ENCODE measurements around the gene ALDH1A2. TPM values are rescaled to one million over a fixed set of nuclear protein-coding genes. Genes with fewer than 3 reads are reported as not detected.
"Not testable (repeated sequence)": the region's sequence is repeated elsewhere in the genome, so short reads cannot be mapped to it uniquely, and the experiment has no call there.

The ALDH1A2 gene
- total RNA-seq, 1 donor from 2014 or later: 14.2 TPM

- peak; percentile 66 for ATAC-seq
Measured at GRCh38 chr15:58017869-58018268, 47.6 kb downstream of the ALDH1A2 start.

DNA sequence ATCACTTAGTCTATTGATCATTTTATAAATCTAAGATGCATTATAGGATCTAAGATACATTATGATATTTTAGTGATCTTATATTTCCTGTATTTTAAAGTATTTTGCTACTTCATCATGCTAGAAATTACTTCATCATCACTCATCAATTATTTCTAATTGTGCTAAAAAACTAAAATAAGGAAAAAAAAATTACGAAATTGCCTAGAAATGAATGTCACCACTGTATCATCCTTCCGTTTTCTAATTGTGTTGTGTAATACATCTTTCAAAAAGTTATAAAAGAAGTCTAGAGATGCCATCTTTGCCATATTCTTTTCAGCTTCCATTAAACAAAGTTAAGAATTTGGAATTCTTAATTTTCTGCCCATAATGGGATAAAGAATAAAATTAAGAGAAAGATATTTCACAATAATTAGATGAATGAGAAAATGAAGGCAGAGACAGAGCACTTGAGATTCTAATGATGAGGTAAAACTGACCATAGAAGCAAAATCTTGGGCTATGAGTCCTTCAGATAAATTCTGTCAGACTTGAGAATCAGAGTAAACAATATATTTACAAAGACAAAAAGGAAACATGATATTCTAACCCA is 48.8 kb downstream of the ALDH1A2 start:
- DNase-seq (ENCODE audit: missing footprints) (no peak), ATAC-seq (no peak)
- intact Hi-C loops (cut with DNase I): no loop called here

More at GRCh38 chr15:58017869-58018268, 47.6 kb downstream of the ALDH1A2 start:
- DNase-seq (ENCODE audit: missing footprints): no peak
- intact Hi-C loops (cut with DNase I): no loop called here

DNA sequence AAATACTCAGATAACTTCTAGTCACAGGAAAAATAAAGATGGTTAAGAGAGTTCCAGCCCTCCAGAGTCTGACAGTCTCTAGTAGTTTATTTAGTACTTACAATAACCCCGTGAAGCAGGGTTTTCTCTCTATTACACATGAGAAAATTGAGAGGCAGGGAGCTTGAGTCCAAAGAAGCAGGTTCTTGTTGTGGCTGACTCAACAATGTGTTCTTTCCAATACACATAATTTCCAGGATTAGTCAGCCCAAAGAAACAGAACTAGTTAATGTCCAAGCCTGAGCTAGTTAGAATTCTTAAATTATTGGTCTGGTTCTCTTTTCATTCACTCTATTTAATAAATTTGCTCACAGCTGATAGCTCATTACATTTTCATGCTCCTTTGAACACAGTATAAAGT is 49.9 kb downstream of the ALDH1A2 start:
- no peak for DNase-seq (ENCODE audit: missing footprints)
- intact Hi-C loops (cut with DNase I): no loop called here
- ATAC-seq: no peak

DNA sequence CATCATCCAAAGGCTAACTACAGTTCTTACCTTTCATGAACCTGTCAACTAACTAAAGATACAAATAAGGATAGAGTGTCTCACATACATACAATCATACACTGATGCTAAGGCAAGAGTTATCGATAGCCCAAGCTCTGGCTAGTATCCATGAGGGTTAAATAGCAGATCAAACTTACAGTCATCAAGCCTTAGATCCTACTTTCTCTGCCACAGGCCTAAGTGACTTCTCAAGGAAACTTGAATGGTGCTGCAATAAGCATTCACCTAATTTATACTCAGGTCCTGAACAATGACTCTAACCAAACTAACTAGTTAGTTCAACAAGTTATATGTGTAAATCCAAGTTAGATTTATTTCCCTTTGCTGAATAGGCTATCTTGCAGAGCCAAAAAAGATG is 51.0 kb downstream of the ALDH1A2 start:
- ATAC-seq: no peak
- DNase-seq (ENCODE audit: missing footprints): no peak
- intact Hi-C loops (cut with DNase I): no loop called here

DNA sequence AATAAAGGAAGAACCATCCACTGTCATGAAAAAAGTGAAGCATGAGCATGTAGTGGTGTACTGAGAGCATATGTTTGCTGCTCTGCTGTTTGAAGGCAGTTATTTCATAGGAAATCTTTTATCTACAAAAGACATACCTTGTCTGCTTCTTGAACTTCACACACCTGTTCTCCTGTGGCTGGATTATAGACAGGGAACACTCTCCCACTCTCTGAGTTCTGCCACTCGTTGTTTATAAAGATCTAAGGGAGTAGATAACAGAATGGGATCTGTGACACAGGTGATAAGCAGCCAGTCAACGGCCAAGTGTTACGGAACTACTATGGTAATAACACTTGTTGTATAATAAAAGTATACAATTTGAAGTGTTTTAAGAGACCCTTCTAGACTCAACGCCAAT is 51.5 kb downstream of the ALDH1A2 start:
- no peak for DNase-seq (ENCODE audit: missing footprints)
- intact Hi-C loops (cut with DNase I): no loop called here

GRCh38 chr15:58010983-58011382 is 54.5 kb downstream of the ALDH1A2 start:
- ATAC-seq: no peak
- no peak for DNase-seq (ENCODE audit: missing footprints)
- intact Hi-C loops (cut with DNase I): no loop called here

More for the DNA sequence above, 51.5 kb downstream of the ALDH1A2 start:
- ATAC-seq: no peak

DNA sequence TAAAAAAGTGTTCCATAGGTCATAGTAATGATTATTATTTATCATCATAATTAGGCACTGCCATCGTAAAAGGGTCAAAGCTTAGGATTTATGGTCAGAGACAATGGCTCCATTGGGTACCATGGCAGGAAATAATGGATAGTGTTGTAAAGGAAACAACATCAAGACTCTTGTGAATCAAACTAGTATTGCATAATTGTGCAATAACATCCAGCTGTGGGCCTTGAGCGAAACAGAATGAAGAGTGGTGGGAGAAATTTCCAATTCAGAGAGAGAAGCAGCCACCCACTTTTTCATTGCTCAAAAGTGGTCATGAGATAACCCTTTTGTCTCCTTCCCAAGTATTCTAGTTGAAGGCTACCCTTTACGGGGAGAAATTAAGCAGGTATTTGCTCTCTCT is 61.7 kb downstream of the ALDH1A2 start:
- ATAC-seq: no peak
- no peak for DNase-seq (ENCODE audit: missing footprints)
- intact Hi-C loops (cut with DNase I): no loop called here

GRCh38 chr15:58002338-58003126 is 63.0 kb downstream of the ALDH1A2 start:
- ATAC-seq (no peak), DNase-seq (ENCODE audit: missing footprints) (no peak)
- intact Hi-C loops (cut with DNase I): no loop called here

DNA sequence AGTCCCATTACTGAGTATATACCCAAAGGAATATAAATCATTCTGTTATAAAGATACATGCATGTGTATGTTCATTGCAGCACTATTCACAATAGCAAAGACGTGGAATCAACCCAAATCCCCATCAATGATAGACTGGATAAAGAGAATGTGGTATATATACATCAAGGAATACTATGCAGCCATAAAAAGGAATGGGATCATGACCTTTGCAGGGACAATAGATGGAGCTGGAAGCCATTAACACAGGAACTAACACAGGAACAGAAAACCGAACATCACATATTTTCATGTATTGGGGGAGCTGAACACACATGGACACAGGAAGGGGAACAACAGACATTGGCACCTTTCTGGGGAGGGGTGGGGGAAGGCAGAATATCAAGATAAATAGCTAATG is 65.8 kb downstream of the ALDH1A2 start:
- intact Hi-C loops (cut with DNase I); DNase-seq (ENCODE audit: missing footprints); ATAC-seq: not testable (repeated sequence)

- intact Hi-C loops (cut with DNase I): no loop called here
- ATAC-seq (no peak), DNase-seq (ENCODE audit: missing footprints) (no peak)
Measured at GRCh38 chr15:57996561-57996960, 69.0 kb downstream of the ALDH1A2 start.

- intact Hi-C loops (cut with DNase I): no loop called here
- ATAC-seq: no peak
- no peak for DNase-seq (ENCODE audit: missing footprints)
Measured at GRCh38 chr15:57994221-57995049, 71.1 kb downstream of the ALDH1A2 start.

DNA sequence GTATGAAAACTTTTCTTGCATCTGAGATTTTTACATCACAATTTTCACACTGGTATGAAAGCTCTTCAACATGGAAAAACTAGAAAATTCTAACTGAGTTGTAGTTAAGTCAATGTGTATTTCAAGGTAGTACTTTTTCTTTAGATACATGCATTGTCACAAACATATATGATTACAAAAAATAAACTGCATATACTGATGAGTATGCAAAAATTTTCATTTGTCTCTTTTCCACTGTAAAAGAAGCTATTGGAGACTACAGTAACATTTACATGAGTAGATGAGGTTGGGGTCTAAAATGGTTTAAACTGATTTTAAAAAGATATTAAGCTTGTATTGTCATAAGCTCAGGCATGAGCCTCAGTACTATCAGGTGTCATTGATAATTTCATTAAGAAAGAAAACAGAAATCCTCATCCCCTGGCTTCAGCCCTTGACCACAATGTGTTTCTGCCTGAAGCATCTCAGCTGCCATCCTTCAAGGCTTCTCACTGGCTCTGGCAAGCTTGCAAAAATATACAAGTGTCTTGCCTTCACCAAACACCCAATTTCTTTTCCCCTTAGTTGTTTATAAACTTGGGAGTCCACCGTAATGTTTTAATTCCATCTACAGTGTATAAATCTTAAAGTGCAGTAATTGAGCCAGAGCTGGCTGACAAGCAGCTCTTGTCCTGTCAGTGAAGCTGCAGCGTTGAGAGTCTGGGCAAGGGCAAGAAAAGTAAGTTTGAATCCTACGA is 71.9 kb downstream of the ALDH1A2 start:
- ATAC-seq: no peak
- no peak for DNase-seq (ENCODE audit: missing footprints)
- intact Hi-C loops (cut with DNase I): no loop called here

DNA sequence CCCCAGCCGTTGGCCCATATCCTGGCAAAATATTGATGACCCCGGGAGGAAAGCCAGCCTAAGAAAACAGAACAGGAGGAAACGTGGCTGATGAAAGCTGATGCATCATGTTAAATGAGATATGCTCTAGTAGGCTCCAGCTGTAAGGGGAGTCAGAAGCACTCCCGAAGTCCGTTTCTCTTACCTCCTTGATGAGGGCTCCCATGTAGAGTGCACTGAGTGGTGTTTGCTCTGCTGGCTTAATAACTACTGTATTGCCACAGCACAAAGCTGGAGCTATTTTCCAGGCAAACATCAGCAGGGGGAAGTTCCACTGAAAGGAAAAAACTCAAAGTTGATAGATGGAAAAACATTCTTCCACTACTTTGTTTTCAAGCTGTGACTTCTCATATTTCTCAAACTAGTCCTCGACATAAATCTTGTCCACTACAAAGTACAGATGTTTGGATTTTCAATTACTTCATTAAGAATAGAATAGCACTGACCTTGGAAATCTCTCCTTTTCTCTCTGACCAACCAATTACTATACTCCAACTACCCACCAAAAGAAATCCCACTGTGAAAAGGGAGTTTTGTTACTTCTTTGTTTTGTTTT is 72.7 kb downstream of the ALDH1A2 start:
- DNase-seq (ENCODE audit: missing footprints): no peak
- intact Hi-C loops (cut with DNase I): no loop called here
- no peak for ATAC-seq

- ATAC-seq (no peak), DNase-seq (ENCODE audit: missing footprints) (no peak)
- intact Hi-C loops (cut with DNase I): no loop called here
Measured at GRCh38 chr15:57973534-57973933, 92.0 kb downstream of the ALDH1A2 start.

DNA sequence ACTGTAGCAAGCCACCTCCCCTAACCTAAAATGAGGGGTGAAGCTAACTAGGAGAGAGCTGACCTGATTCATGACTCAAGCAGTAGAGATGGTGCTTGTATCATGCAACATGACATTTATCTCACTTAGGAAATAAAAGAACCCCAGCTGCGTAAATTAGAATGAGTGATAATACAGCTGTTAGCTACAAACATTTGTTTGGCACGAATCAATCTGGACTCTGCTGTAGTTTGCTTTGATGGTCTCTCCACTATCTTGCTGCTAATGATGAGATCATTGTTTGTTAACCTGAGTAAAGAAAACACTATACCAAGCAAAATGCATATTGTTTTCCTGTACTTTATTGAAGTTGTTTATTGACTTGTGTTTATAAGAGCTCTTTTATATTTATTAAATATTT is 92.6 kb downstream of the ALDH1A2 start:
- peak; percentile 36 for ATAC-seq
- no peak for DNase-seq (ENCODE audit: missing footprints)
- intact Hi-C loops (cut with DNase I): no loop called here

GRCh38 chr15:57969996-57970395 is 95.5 kb downstream of the ALDH1A2 start:
- ATAC-seq (no peak), DNase-seq (ENCODE audit: missing footprints) (no peak)
- intact Hi-C loops (cut with DNase I): no loop called here

GRCh38 chr15:57969355-57969754 is 96.2 kb downstream of the ALDH1A2 start:
- ATAC-seq (no peak), DNase-seq (ENCODE audit: missing footprints) (no peak)
- intact Hi-C loops (cut with DNase I): no loop called here

DNA sequence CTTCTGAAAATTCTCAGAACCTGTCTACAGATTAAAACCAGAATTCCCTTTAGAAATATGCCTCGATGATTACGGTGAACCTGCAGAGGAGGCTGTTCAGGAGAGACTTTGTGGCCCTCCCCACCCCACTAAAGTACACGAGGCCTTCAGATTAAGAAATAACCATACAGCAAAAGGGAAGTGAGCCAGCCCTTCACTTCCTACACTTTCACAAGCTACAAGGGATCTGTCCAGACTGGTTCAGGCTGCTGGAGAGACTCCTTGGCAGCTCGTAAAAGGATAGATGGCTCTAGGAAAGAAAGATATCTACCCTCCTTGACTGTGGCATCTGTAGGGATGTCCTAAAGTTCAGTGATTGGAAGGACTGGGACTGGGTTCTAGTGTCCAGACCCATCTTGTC is 102.6 kb downstream of the ALDH1A2 start:
- no peak for ATAC-seq
- DNase-seq (ENCODE audit: missing footprints): no peak
- intact Hi-C loops (cut with DNase I): no loop called here

- ATAC-seq: no peak
- DNase-seq (ENCODE audit: missing footprints): no peak
- intact Hi-C loops (cut with DNase I): no loop called here
Measured at GRCh38 chr15:57961919-57962318, 103.6 kb downstream of the ALDH1A2 start.

Measured in Right ventricle myocardium inferior (tissue), 1 donor.